NCI-H2029 treated with DMSO at 0.1 percent for 48 hours (cell line): Measurements from ENCODE around the gene CD69.

Source experiments
- DNase-seq: peaks from one replicate; lab custom pipeline; 2025; lab: John Stamatoyannopoulos, UW

CD69 gene

DNA sequence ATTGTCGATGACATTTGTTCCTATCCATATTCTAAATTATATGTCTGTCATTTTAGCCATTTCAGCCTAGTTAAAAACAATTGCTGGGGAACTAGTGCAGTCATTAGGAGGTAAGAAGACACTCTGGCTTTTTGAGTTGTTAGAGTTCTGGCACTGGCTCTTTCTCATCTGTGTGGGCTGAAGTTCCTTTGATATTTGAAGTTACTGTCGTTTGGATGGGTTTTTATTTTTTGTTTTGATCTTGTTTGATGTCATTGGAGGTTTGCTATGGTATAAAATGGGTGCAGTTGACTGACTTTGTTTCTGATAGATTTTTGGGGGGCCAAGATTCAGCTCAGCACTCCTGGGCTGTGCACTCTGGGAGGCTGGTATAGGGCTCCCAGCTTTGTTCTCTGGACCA is 20.7 kb upstream of the CD69 start:
- no peak for DNase-seq

GRCh38 chr12:9779209-9779608 is 18.5 kb upstream of the CD69 start:
- DNase-seq = no peak

DNA sequence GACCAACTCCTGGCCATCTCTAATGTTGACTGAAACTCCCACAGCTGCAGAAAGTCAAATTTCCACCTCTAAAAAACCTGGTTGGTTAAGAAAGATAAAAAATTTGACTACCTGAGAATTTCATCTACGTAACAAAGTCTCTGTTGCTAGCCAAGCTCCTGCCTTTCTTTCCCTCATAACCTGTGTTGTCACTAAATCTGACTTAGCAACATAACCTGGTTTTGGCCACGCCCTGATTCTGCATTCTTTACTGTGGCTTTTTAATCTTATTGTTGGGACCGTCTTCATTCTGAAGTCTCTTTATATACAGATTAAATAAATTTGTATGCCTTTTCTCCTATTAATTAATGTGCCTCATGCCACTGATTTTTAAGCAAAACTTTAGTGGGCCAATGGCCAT is 16.1 kb upstream of the CD69 start:
- DNase-seq = no peak

DNA sequence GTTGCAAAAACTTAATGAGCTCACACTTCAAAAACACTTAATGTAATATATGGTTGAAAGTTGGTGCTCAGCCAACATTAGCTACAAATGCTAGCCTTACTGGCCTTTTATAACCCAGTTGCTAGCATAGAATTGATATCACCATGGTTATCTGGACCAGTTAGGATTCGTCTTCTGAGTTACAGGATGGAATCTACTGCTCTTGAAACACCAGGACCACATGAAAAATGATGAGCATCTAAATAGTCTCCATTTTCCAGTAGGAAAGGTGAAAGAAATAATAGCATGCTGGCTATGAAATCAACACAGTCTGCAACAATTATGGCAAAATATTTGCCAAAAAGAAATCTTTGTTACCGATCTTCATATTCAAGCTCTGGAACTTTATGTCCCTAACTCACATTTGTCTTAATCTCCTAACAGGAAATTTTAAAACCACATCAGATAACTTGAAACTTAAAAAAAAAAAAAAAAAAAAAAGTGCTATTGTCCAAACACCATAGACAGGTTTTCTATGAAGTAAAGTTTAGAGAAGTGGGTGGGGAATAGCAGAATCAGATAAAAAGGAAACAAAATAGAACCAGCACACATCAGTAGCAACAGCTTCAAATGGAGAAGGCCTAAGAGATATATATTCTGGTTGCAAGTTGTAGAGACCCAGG is 12.6 kb upstream of the CD69 start:
- DNase-seq = no peak

DNA sequence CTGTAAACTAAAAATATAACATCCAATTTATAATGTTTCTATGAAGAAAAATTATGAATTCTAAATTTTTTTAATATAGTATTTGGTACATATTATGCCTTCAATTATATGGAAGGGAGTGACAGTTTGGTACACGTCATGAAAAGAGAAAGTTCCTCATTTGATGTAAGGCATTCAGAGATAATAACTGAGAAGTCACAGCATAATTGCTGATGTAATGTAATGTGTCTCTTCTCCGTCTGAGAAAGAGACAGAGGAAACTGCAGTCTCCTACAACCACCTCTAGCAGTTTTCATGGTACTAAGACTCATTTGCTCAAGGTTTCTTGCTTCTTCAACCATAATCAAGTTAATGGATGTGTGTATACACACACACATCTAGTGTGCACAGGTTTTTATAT is 2.3 kb upstream of the CD69 start:
- DNase-seq = no peak

GRCh38 chr12:9762369-9762768 is 1.7 kb upstream of the CD69 start:
- no peak for DNase-seq

DNA sequence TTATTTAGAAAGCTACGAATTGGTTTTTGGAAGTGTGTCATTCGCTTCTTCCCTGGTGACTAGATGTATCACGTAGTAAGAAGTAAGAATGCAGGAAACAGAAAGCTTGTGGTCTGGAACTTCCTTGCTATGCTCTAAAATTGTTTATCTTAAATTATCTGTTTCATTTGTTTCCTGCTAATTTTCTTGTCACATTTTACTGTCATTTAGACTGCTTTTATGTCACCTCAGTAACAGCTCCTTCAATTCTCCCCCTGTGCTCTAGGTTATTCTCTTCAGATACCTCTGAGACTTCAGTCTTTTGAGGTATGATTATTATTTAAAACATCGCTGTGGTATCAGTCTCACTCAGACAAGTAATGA is 699 bp upstream of the CD69 start:
- DNase-seq = no peak

DNA sequence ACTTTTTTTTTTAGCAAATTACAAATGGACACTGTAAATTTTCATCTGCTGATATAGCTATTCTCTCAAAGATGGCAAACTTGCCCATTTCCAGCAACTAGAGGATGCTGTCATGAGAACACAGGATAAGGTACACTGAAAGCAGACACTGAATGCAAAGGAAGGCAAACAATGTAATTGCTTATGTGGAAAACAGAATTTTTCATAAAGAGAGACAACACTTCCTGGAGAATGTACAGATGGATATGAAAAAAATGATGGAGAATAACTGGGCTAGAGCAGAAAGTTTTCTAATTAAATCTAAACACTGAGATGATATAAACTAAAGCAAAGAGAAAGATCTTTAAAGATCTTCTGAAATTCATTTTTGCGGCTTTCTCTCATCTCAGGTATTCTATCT is 581 bp downstream of the CD69 start:
- no peak for DNase-seq

- DNase-seq = no peak
Observed at GRCh38 chr12:9759694-9760093, 1.0 kb downstream of the CD69 start.

GRCh38 chr12:9758119-9758518 is 2.6 kb downstream of the CD69 start:
- DNase-seq = no peak

GRCh38 chr12:9757433-9758025 is 3.2 kb downstream of the CD69 start:
- no peak for DNase-seq

DNA sequence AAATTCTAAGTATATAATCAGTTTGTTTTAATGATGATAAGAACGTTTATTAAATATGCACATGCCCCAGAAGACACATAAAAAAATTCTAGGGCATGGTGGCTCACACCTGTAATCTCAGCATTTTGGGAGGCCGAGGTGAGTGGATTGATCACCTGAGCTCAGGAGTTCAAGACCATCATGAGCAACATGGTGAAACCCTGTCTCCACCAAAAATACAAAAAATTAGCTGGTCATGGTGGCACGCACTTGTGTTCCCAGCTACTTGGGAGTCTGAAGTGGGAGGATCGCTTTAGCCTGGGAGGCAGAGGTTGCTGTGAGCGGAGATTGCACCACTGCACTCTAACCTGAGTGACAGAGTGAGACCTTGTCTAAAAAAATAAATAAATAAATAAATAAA is 4.0 kb downstream of the CD69 start:
- no peak for DNase-seq

DNA sequence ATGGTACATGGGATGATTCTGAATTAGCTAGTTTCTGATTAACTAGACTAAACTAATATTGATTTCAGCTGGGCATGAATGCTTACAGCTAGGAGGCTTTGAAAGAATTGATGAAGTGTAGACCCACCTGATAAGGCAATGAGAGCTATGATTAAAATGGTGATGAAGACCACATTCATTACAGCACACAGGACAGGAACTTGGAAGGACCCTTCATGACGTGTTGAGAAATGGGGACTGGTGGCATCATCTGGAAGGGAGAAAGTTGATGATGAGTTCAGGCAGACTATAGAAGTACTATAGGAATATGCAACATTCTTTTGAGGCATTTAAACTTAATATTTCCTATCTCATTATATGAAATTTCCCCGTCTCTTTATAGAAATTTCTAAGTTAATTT is 4.5 kb downstream of the CD69 start:
- no peak for DNase-seq

- no peak for DNase-seq
Observed at GRCh38 chr12:9755567-9755966, 5.1 kb downstream of the CD69 start.

DNA sequence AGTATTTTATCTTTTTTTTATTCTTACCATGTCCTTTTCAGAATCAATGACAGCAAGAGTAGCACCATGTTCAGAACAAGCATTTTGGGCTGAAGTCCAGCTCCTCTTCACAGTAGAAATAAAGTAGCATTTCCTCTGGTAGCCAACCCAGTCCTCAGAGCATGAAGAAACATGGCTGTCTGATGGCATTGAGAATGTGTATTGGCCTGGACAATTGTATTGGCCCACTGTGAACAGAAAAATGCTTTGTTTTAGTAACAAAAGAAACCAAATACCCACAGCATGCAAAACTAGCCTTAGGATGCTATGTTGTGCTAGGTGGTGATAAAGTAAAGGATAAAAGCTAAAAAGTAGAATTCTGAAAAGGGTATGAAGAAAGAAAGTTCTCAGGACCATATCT is 5.7 kb downstream of the CD69 start:
- DNase-seq = no peak

- no peak for DNase-seq
Observed at GRCh38 chr12:9754099-9754927, 6.4 kb downstream of the CD69 start.

DNA sequence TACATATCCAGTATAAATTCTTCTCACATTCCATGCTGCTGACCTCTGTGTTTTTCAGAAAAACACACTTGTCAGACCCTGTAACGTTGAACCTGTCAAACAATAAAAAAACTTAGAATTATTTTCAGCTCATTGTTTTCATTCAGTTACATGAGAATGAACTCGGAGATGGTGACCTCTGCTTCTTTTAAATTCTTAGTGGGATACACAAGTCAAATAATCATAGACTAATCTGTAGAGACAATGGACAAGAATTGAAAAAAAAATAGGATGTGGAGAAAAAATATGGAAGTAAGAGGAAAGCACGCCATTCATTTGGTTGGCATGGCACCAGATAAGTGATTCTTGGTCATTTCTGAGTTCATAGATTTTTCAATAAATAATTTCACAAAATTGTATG is 7.2 kb downstream of the CD69 start:
- no peak for DNase-seq

GRCh38 chr12:9753073-9753472 is 7.6 kb downstream of the CD69 start:
- no peak for DNase-seq

DNA sequence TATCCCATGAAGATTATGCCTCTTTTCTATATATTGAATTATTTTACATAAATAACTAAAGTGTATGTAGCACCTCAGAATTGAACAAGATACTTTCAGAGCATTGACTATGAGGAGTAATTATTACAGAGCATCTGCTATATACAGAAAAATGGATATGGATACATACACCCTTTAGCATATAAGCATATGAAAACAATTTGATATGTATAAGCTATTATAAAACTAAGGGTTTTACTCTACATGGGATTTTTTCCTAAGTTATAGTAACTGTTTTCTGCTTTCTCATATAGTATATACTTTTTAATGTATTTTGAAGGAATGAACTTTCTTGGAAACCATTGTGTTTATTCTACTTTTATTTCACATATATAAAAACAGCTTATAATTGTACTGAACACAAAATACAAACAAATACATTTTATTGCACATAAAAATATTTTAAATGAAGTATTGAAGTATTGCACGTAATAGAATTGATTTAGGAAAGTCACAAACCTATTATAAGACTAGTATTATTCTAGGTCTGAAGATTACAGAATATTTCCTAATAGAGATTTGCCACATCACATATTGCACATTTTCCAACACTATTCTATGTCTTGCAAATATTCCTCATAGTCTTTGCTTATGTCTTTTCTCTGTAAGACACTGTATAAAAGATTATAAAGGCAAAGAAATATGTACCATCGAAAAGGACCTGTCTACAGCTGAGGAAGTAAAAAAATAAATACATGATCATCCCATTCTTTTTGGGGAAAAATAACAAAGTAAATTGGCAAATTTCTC is 8.4 kb downstream of the CD69 start:
- DNase-seq = no peak

GRCh38 chr12:9751204-9752144 is 9.2 kb downstream of the CD69 start:
- DNase-seq = peak; percentile 3
